ENCODE data around the gene CYSRT1. TPM values are rescaled to one million over a fixed set of nuclear protein-coding genes. Genes with fewer than 3 reads are reported as not detected.

CYSRT1 gene
- total and polyA plus RNA-seq, 2 experiments from 2014 or later: 0.43 to 0.75 TPM

- Histone ChIP-seq H3K27ac (no peak overlapping the region), H3K9ac (no peak overlapping the region), H3K36me3 (ENCODE audit: low read depth) (no peaks in the 10 kb centered on the region), H3K9me2 (ENCODE audit: insufficient read depth) (no peaks in the 10 kb centered on the region), H2AFZ (no peak overlapping the region), H3K9me3 (ENCODE audit: low read depth) (no peaks in the 10 kb centered on the region), H3K27me3 (replicated peaks; ENCODE audit: insufficient read depth) (no peaks in the 10 kb centered on the region), H4K20me1 (ENCODE audit: insufficient read depth) (no peaks in the 10 kb centered on the region), H3K4me3 (no peak overlapping the region), H3F3A (ENCODE audit: insufficient read depth) (peaks cover 8% of the 10 kb centered on the region), H3K4me2 (ENCODE audit: unreplicated experiment) (no peak overlapping the region), H3K79me2 (ENCODE audit: insufficient read depth) (peaks cover 94% of the 10 kb centered on the region), H3K4me1 (ENCODE audit: insufficient read depth) (peaks cover 16% of the 10 kb centered on the region)
- in situ Hi-C loops (cut with MboI): no loop called here
- 70 to 72% methylated on average over 10 of the region's 16 CpGs for WGBS, 2 experiments (ENCODE audit: low coverage in 1 of 2, low lambda C conversion rate in 2 of 2, missing lambda C conversion rate in 2 of 2)
- DNase-seq: no peak
- TF ChIP-seq EZH2 (IDR thresholded peaks at IDR 0.05; ENCODE audit: insufficient read depth, poor library complexity, severe bottlenecking): no peak
- no peak for TF ChIP-seq EZH2phosphoT487 (IDR thresholded peaks at IDR 0.05; ENCODE audit: insufficient read depth, low read depth)
Observed at GRCh38 chr9:137194388-137194787, 30.6 kb upstream of the CYSRT1 start.

- TF ChIP-seq EZH2phosphoT487 (IDR thresholded peaks at IDR 0.05; ENCODE audit: insufficient read depth, low read depth): no peak
- TF ChIP-seq EZH2 (IDR thresholded peaks at IDR 0.05; ENCODE audit: insufficient read depth, poor library complexity, severe bottlenecking): no peak
- Histone ChIP-seq H3K36me3 (ENCODE audit: low read depth) (no peaks in the 10 kb centered on the region), H3K4me1 (ENCODE audit: insufficient read depth) (peaks cover 11% of the 10 kb centered on the region), H3K27me3 (replicated peaks; ENCODE audit: insufficient read depth) (no peaks in the 10 kb centered on the region), H3K4me2 (ENCODE audit: unreplicated experiment) (no peak overlapping the region), H3K79me2 (ENCODE audit: insufficient read depth) (peaks cover 93% of the 10 kb centered on the region), H3K4me3 (no peak overlapping the region), H2AFZ (no peak overlapping the region), H4K20me1 (ENCODE audit: insufficient read depth) (no peaks in the 10 kb centered on the region), H3K9ac (no peak overlapping the region), H3K9me3 (ENCODE audit: low read depth) (no peaks in the 10 kb centered on the region), H3K9me2 (ENCODE audit: insufficient read depth) (no peaks in the 10 kb centered on the region), H3K27ac (no peak overlapping the region), H3F3A (ENCODE audit: insufficient read depth) (peaks cover 3% of the 10 kb centered on the region)
- WGBS, 2 experiments (ENCODE audit: low coverage in 1 of 2, low lambda C conversion rate in 2 of 2, missing lambda C conversion rate in 2 of 2): 68 to 81% methylated on average over 10 of the region's 10 CpGs
- in situ Hi-C loops (cut with MboI): no loop called here
- DNase-seq: no peak
Observed at GRCh38 chr9:137194909-137195308, 30.1 kb upstream of the CYSRT1 start.

GRCh38 chr9:137195525-137196220 lies 29.3 kb upstream of the CYSRT1 start:
- H3F3A ChIP-seq (ENCODE audit: insufficient read depth): no peaks in the 10 kb centered on the region
- TF ChIP-seq EZH2phosphoT487 (IDR thresholded peaks at IDR 0.05; ENCODE audit: insufficient read depth, low read depth) (no peak), EZH2 (IDR thresholded peaks at IDR 0.05; ENCODE audit: insufficient read depth, poor library complexity, severe bottlenecking) (no peak)
- no peaks in the 10 kb centered on the region for H4K20me1 ChIP-seq (ENCODE audit: insufficient read depth)
- H3K9me2 ChIP-seq (ENCODE audit: insufficient read depth): no peaks in the 10 kb centered on the region
- 88 to 91% methylated on average over 15 to 19 of the region's 21 CpGs for WGBS, 2 experiments (ENCODE audit: low coverage in 1 of 2, low lambda C conversion rate in 2 of 2, missing lambda C conversion rate in 2 of 2)
- no peaks in the 10 kb centered on the region for H3K27me3 ChIP-seq (replicated peaks; ENCODE audit: insufficient read depth)
- H3K27ac ChIP-seq: no peak overlapping the region
- no peak overlapping the region for H3K9ac ChIP-seq
- H3K4me1 ChIP-seq (ENCODE audit: insufficient read depth): 0 out of 2 replicates have a peak, but pooled peaks cover 9% of the 10 kb centered on the region
- H3K9me3 ChIP-seq (ENCODE audit: low read depth): no peaks in the 10 kb centered on the region
- peaks cover 86% of the 10 kb centered on the region for H3K79me2 ChIP-seq (ENCODE audit: insufficient read depth)
- in situ Hi-C loops (cut with MboI): no loop called here
- H3K36me3 ChIP-seq (ENCODE audit: low read depth): no peaks in the 10 kb centered on the region
- H3K4me3 ChIP-seq: no peak overlapping the region
- no peak overlapping the region for H3K4me2 ChIP-seq (ENCODE audit: unreplicated experiment)
- H2AFZ ChIP-seq: no peak overlapping the region
- no peak for DNase-seq

GRCh38 chr9:137198051-137198901 lies 26.7 kb upstream of the CYSRT1 start:
- H3K4me3 ChIP-seq: peak overlapping the region; percentile 66

More at GRCh38 chr9:137198051-137198901, 26.7 kb upstream of the CYSRT1 start:
- H3K79me2 ChIP-seq (ENCODE audit: insufficient read depth): peaks cover 84% of the 10 kb centered on the region
- no peaks in the 10 kb centered on the region for H4K20me1 ChIP-seq (ENCODE audit: insufficient read depth)
- H3K27me3 ChIP-seq (replicated peaks; ENCODE audit: insufficient read depth): no peaks in the 10 kb centered on the region
- H3K4me2 ChIP-seq (ENCODE audit: unreplicated experiment): peak overlapping the region; percentile 79
- peak; percentile 38 for DNase-seq
- TF ChIP-seq EZH2phosphoT487 (IDR thresholded peaks at IDR 0.05; ENCODE audit: insufficient read depth, low read depth) (no peak), EZH2 (IDR thresholded peaks at IDR 0.05; ENCODE audit: insufficient read depth, poor library complexity, severe bottlenecking) (no peak)
- 0 out of 2 replicates have a peak, but pooled peaks cover 12% of the 10 kb centered on the region for H3K4me1 ChIP-seq (ENCODE audit: insufficient read depth)
- WGBS, 2 experiments (ENCODE audit: low coverage in 1 of 2, low lambda C conversion rate in 2 of 2, missing lambda C conversion rate in 2 of 2): 73 to 81% methylated on average over 16 to 19 of the region's 19 CpGs
- H3K27ac ChIP-seq: no peak overlapping the region
- no peaks in the 10 kb centered on the region for H3K9me3 ChIP-seq (ENCODE audit: low read depth)
- no peaks in the 10 kb centered on the region for H3K9me2 ChIP-seq (ENCODE audit: insufficient read depth)
- no peak overlapping the region for H2AFZ ChIP-seq
- no peaks in the 10 kb centered on the region for H3K36me3 ChIP-seq (ENCODE audit: low read depth)
- peak overlapping the region; percentile 61; the same call in 1 of the 2 replicates for H3K9ac ChIP-seq
- H3F3A ChIP-seq (ENCODE audit: insufficient read depth): no peaks in the 10 kb centered on the region
- in situ Hi-C loops (cut with MboI): no loop called here

Measured in GM23248 (cell line).